CD4-positive, alpha-beta T cell (primary cell): ENCODE data around the gene EDEM3. TPM values are rescaled to one million over a fixed set of nuclear protein-coding genes. Genes with fewer than 3 reads are reported as not detected.

Experiments
- ATAC-seq: fragments of 200-7000 bp; cut with Tn5 transposase; one replicate; pipeline ENCODE4 v1.10.0; 2022; ENCODE audit warnings: mild to moderate bottlenecking; ENCODE audit not compliant: poor library complexity
- CTCF ChIA-PET: fragments of 350-600 bp; sonication (Branson Sonifier 250); formaldehyde crosslinking; loops from one replicate; lab custom pipeline; 2021; ENCODE audit warnings: antibody characterized with exemption, inconsistent platforms; lab: Charles Lee
- POLR2A ChIA-PET: fragments of 350-600 bp; sonication (Branson Sonifier 250); formaldehyde crosslinking; loops from one replicate; lab custom pipeline; 2021; ENCODE audit warnings: antibody characterized with exemption, inconsistent platforms; lab: Charles Lee
- DNase-seq, 14 experiments: peaks; one replicate each; pipeline ENCODE4 v3.0.0-alpha.2; 2013 to 2020; ENCODE audit warnings: mixed read lengths in 2 of 14
- H3K27ac ChIP-seq, 2 donors: one replicate each; pipeline versions ENCODE4 v1.5.1 to v1.7.0; 2013; ENCODE audit warnings: low read length in 2 of 2, low read depth in 1 of 2, mild to moderate bottlenecking in 1 of 2
- H3K27me3 ChIP-seq, 2 experiments: 1 replicate in 1 of 2; 2 replicates in 1 of 2; pipeline versions ENCODE4 v1.6.1 to v1.7.0; 2013; ENCODE audit warnings: low read length in 2 of 2, control low read depth in 1 of 2, mild to moderate bottlenecking in 1 of 2, moderate library complexity in 1 of 2; ENCODE audit not compliant: insufficient read depth in 2 of 2, control insufficient read depth in 1 of 2
- H3K36me3 ChIP-seq: one replicate; pipeline ENCODE4 v1.6.1; 2013; ENCODE audit warnings: low read length, control low read depth; ENCODE audit not compliant: insufficient read depth
- H3K4me1 ChIP-seq: one replicate; pipeline ENCODE4 v1.6.1; 2013; ENCODE audit warnings: low read length, control low read depth; ENCODE audit not compliant: insufficient read depth
- H3K4me3 ChIP-seq: one replicate; pipeline ENCODE4 v1.5.1; 2013; ENCODE audit warnings: mild to moderate bottlenecking, low read length, moderate library complexity
- H3K9me3 ChIP-seq, 2 experiments: 1 replicate in 1 of 2; 2 replicates in 1 of 2; pipeline versions ENCODE4 v1.6.1 to v1.7.0; 2013; ENCODE audit warnings: low read length in 2 of 2, mild to moderate bottlenecking in 2 of 2, control low read depth in 1 of 2, moderate library complexity in 1 of 2; ENCODE audit not compliant: control insufficient read depth in 1 of 2, insufficient read depth in 1 of 2
- H3K27ac Mint-ChIP-seq: one replicate; pipeline ENCODE4 v1.8.0; 2020; ENCODE audit warnings: mixed read lengths
- H3K27me3 Mint-ChIP-seq: one replicate; pipeline ENCODE4 v1.8.0; 2021; ENCODE audit warnings: mixed read lengths
- H3K36me3 Mint-ChIP-seq: one replicate; pipeline ENCODE4 v1.8.0; 2021; ENCODE audit warnings: low read depth, mixed read lengths
- H3K4me1 Mint-ChIP-seq: one replicate; pipeline ENCODE4 v1.8.0; 2021; ENCODE audit warnings: low read depth, mixed read lengths
- H3K4me3 Mint-ChIP-seq: one replicate; pipeline ENCODE4 v1.8.0; 2020; ENCODE audit warnings: mild to moderate bottlenecking, mixed read lengths
- H3K9me3 Mint-ChIP-seq: one replicate; pipeline ENCODE4 v1.8.0; 2020; ENCODE audit warnings: mixed read lengths
- CTCF ChIP-seq: fragments of 200-600 bp; IDR thresholded peaks from one replicate; pipeline ENCODE4 v1.8.0; 2022; ENCODE audit warnings: antibody characterized with exemption, mild to moderate bottlenecking
- intact Hi-C, 2 experiments: fragments of 100-400 bp; cut with DNase I in 1 of 2; cut with micrococcal nuclease in 1 of 2; formaldehyde crosslinking; loops; one replicate each; pipeline versions ENCODE4 v1.15.1 to v1.9.0; 2023 to 2025; cut with DNase I, micrococcal nuclease
- total RNA-seq, 174 experiments: library from RNA in 2 of 174; stranded (reverse) in 2 of 174; gene quantifications; one replicate each; pipeline ENCODE4 v1.2.3 and lab custom pipeline; 2021 to 2026

The EDEM3 gene
- total RNA-seq, 2 experiments from 2014 or later, result 19.9 to 20.0 TPM

GRCh38 chr1:184709418-184709817 is 45.2 kb downstream of the EDEM3 start:
- DNase-seq (no peak), ATAC-seq (no peak)
- Mint-ChIP-seq H3K9me3 (no peaks in the 10 kb centered on the region), H3K4me3 (no peak overlapping the region), H3K27me3 (no peaks in the 10 kb centered on the region), H3K4me1 (no peaks in the 10 kb centered on the region), H3K36me3 (peaks cover 97% of the 10 kb centered on the region), H3K27ac (peak overlapping the region; percentile 6)
- H3K9me3 ChIP-seq, result no peaks in the 10 kb centered on the region
- no peak for TF ChIP-seq CTCF
- intact Hi-C loops, result loop anchor here in 1 of 2 experiments (10.0 kb wide), 1 partner anchor 1845 kb away; no protein-coding TSS in a partner anchor
- H3K27me3 ChIP-seq, result no peaks in the 10 kb centered on the region
- no peaks in the 10 kb centered on the region for H3K4me1 ChIP-seq
- H3K4me3 ChIP-seq, result no peak overlapping the region
- CTCF ChIA-PET, result no interaction called here
- no peak overlapping the region for H3K27ac ChIP-seq
- H3K36me3 ChIP-seq, result peaks cover 87% of the 10 kb centered on the region
- POLR2A ChIA-PET, result no interaction called here

- no peak overlapping the region for H3K27ac ChIP-seq
- H3K4me1 ChIP-seq, result no peaks in the 10 kb centered on the region
- H3K9me3 ChIP-seq, result no peaks in the 10 kb centered on the region
- peaks cover 85% of the 10 kb centered on the region for H3K36me3 ChIP-seq
- POLR2A ChIA-PET, result interaction anchor here (1.5 kb wide), 1 partner anchor 47 kb away, joined by 6 read pairs; the partner anchor contains the start of gene EDEM3
- DNase-seq, result no peak
- Mint-ChIP-seq H3K27me3 (no peaks in the 10 kb centered on the region), H3K27ac (peak overlapping the region; percentile 6), H3K9me3 (no peaks in the 10 kb centered on the region), H3K4me1 (peaks cover 6% of the 10 kb centered on the region), H3K36me3 (peaks cover 97% of the 10 kb centered on the region), H3K4me3 (no peak overlapping the region)
- no peak for ATAC-seq
- intact Hi-C loops, result loop anchor here in 1 of 2 experiments (10.0 kb wide), 1 partner anchor 1843 kb away; no protein-coding TSS in a partner anchor
- CTCF ChIA-PET, result no interaction called here
- no peaks in the 10 kb centered on the region for H3K27me3 ChIP-seq
- no peak for TF ChIP-seq CTCF
- no peak overlapping the region for H3K4me3 ChIP-seq
These were observed 46.5 kb downstream of the EDEM3 start for GRCh38 chr1:184708084-184708676.

- Mint-ChIP-seq H3K27ac (no peak overlapping the region), H3K36me3 (peaks cover 92% of the 10 kb centered on the region), H3K4me3 (no peak overlapping the region), H3K9me3 (no peaks in the 10 kb centered on the region), H3K4me1 (peaks cover 10% of the 10 kb centered on the region), H3K27me3 (no peaks in the 10 kb centered on the region)
- Histone ChIP-seq H3K36me3 (peaks cover 89% of the 10 kb centered on the region), H3K27ac (no peak overlapping the region), H3K4me3 (no peak overlapping the region), H3K9me3 (no peaks in the 10 kb centered on the region), H3K4me1 (no peaks in the 10 kb centered on the region), H3K27me3 (no peaks in the 10 kb centered on the region)
- CTCF ChIA-PET, result no interaction called here
- POLR2A ChIA-PET, result no interaction called here
- no peak for ATAC-seq
- no peak for DNase-seq
- intact Hi-C loops, result loop anchor here in 1 of 2 experiments (10.0 kb wide), 1 partner anchor 1840 kb away; no protein-coding TSS in a partner anchor
- TF ChIP-seq CTCF, result no peak
These were observed 49.4 kb downstream of the EDEM3 start for GRCh38 chr1:184705271-184705670.
